Measurements from ENCODE around the gene BCL2L13.
"Not testable (repeated sequence)": the region's sequence is repeated elsewhere in the genome, so short reads cannot be mapped to it uniquely, and the experiment has no call there.

The BCL2L13 gene

DNA sequence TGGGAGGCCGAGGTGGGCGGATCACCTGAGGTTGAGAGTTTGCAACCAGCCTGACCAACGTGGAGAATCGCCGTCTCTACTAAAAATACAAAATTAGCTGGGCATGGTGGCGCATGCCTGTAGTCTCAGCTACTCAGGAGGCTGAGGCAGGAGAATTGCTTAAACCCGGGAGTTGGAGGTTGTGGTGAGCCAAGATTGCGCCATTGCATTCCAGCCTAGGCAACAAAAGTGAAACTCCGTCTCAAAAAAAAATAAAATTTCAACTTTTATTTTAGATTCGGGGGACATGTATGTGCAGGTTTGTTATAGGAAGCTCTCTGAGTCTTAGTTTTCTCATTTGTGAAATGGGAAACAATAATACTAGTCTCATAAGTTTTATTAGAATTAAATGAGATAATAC lies 58.6 kb downstream of the BCL2L13 start:
- not testable (repeated sequence) for DNase-seq (ENCODE audit: low read depth)

DNA sequence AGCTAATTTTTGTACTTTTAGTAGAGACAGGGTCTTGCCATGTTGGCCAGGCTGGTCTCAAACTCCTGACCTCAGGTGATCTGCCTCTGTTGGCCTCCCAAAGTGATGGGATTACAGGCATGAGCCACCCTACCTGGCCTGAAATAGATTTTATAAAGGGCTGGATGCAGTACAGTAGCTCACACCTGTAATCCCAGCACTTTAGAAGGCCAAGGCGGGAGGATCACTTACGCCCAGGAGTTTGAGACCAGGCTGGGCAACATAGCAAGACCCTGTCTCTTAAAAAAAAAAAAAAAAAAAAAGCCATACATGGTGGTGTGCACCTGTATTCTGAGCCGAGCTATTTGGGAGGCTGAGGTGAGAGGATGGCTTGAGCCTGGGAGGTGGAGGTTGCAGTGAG lies 59.7 kb downstream of the BCL2L13 start:
- not testable (repeated sequence) for DNase-seq (ENCODE audit: low read depth)

DNA sequence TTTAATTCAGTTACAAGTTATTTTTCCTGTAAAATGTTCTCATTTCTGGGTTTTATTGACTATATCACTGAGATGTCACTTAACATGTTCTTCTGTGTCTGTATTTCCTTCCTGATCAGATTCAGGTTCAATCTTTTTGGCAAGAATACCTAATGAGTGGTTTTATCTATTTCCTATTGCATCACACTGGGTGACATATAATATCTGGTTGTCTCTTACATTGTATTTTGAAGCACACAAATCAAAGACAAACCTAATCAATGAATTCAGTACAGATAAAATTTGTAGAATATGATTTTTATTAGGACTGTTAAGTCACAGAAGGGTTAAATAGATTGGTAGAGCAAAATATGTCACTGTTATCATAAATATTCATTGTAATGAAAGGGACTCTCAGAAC lies 60.4 kb downstream of the BCL2L13 start:
- no peak for DNase-seq (ENCODE audit: low read depth)

DNA sequence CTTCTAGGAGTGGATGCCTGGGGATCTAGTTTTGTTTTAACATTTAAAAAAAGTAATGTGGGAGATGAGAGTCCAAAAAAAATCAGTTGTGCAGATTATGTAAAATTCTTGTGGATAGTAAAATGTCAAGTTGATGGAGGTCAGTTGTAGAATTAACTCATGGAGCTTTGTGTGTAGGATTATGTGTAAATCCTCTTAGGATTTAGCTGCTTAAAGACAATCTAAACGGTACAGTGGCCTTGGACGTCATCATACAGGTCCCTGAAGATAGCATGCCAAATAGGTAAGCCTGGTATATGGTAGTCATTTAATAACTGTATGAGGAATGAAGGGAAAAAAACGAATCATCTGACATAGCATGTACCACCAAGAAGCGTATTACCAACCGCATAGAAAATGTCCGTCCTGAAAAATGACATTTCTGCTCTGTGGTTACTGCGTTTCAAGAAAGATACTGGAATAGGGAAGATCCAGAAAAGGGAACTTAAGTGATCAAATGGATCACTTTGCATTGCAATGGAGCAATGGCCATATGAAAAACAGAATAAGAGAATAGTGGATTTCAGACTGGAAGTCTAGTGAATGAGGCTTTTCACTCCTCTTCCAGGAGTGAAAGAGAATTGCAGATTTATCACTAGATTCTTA lies 61.3 kb downstream of the BCL2L13 start:
- DNase-seq (ENCODE audit: low read depth) = no peak

DNA sequence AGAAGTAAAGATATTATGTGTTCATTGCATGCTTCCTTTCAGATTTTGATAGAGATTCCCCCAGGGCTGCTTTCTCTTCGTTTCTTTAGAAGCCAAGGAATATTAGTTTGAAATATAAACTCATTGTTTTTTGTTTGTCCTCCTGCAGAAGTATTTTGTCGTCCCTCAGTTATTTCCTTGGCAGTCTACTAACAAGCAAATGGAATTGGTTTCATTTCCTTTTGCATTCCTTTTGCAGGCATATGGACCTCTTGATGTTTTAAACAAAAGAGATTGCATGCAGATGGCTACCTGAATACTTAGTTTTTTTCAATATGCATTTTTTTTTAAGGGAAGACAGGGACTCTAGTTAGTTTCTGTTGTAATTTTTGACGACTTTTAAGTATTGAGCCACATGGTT lies 62.2 kb downstream of the BCL2L13 start:
- DNase-seq (ENCODE audit: low read depth) = no peak

DNA sequence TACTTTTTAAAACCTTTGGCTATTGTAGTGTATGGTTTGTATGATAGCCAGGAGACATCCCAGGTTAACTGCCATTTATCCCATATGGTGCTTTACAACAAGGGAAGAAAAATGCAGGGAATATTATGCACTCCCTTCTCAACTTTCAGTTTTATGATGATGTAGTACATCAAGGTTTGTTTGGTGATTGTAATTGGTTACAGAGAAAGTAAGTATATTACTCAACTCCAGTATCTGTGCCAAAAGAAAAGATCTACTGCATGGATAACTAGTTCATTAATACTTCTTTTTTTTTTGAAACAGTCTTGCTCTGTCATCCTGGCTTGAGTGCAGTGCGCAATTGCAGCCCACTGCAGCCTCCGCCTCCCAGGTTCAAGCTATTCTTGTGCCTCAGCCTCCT lies 65.3 kb downstream of the BCL2L13 start:
- no peak for DNase-seq (ENCODE audit: low read depth)

DNA sequence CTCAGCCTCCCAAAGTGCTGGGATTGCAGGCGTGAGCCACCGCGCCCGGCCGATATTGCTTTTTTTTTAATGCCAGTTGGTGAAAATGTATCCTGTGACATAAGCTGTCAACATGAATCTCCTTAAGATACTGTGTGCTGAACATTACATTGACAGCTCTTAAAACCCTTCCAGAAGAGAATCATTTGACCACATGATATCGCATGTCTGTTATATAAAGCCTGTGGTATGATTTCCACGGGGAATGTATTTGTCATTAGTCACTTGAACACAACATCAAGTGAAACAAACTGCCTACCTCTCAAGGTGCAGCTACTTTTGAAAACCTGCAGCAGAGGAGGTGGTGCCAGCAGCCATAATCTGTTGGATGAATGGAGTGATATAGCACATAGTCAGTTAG lies 67.0 kb downstream of the BCL2L13 start:
- DNase-seq (ENCODE audit: low read depth) = no peak

DNA sequence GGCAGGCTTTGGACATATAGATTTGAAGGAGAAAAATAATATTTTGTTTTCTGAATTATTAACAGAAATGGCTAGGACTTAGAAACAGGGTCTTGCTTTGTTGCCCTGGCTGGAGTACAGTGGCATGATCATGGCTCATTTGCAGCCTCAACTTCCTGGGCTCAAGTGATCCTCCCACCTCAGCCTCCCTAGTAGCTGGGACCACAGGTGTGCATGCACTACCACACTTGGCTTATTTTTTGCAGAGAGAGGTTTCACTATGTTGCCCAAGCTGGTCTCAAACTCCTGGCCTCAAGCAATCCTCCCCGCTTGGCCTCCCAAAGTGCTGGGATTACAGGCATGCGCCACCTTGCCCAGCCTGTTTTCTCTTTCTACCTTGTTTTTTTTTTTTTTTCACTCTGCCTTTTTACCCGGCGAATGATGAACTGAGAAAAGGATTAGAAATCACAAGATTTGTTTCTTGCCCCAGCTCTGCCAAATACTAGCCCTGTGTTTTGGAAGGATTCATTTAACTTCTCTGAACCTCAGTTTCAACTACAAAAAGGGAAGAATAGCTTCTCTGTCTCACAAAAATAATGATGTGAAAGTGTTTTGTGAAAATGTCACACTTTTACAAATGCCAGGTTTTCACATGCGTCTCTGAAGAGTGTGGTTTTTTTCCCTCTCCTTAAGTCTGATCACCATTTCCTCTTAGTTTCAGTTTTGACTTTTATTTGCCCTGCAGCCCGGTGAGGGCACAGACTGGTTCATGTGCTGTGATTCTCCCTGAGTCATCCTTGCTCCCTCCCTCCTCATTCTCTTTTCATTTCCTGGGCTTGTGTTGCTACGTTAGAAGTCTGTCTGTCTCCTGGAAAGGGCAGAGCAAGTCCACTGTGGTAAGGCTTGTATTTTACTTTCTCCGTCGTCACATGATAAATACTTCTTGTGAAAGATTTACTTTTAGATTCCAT lies 67.7 kb downstream of the BCL2L13 start:
- DNase-seq (ENCODE audit: low read depth) = no peak

DNA sequence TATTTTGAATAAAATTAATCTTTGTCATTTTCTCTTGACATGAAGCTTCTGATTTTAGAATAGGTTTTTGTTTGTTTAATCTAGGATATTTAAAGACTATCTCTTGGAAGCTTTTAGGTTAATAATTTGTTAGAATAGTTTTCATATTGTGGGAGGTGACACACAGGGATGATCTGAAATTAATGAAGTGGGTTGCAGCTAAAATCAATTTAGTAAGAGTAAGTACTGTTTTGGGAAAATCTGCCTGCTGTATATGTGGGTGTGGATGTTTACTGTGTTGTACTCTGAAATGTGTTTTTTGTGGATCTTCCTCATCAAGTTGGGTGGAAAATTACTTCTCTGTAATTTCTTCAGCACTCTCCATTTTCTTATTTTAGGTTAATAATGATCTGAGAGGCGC lies 68.4 kb downstream of the BCL2L13 start:
- DNase-seq (ENCODE audit: low read depth) = no peak

DNA sequence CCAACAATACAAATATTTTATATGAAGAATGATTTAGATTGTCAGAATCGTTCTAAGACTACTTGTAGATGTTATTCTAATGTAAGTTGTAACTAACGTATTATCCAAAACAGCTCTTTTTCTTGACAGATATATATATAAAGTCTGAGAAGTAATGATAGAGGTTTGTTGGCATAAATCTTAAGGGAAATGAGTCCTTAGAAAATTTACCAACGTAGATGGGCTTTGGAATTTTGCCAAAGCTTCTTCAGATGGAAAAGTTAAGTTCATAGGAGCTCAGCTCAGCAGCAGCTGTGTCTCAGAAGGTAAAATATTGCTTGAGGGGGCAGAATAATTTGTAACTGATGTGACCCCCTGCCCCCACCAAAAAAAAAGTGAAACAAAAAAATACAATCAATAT lies 69.0 kb downstream of the BCL2L13 start:
- DNase-seq (ENCODE audit: low read depth) = no peak

DNA sequence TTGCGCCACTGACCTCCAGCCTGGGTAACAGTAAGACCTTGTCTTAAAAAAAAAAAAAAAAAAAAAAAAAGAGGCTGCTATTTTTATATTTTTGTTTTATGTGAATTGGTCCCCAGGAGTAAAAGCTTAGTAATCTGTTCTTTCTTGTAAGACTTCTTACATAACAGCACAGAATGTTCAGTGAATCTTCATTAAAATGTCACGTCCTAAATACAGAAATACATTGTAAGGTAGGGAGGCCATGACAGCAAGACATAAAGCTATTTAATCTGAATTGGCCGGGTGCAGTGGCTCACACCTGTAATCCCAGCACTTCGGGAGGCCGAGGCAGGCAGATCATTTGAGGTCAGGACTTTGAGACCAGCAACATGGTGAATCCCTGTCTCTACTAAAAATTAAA lies 71.5 kb downstream of the BCL2L13 start:
- DNase-seq (ENCODE audit: low read depth) = no peak

DNA sequence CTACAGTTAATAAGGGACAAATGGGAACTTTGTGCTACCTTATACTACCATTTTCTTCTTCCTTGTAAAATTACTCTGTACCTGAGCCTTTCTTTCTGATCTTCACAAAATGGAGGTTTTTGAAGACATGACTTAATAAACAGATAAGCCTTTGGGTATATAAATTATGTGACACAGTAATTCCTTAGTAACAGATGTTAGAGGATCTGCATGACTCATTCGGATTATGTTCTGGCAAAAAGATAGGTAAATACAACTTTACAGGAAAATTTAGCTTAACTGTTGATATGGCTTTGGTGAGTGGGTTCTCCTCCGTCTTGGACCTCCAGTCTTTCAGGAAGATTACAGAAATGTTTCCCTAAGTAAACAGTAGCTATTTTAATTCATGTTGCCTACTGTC lies 73.9 kb downstream of the BCL2L13 start:
- DNase-seq (ENCODE audit: low read depth) = no peak

DNA sequence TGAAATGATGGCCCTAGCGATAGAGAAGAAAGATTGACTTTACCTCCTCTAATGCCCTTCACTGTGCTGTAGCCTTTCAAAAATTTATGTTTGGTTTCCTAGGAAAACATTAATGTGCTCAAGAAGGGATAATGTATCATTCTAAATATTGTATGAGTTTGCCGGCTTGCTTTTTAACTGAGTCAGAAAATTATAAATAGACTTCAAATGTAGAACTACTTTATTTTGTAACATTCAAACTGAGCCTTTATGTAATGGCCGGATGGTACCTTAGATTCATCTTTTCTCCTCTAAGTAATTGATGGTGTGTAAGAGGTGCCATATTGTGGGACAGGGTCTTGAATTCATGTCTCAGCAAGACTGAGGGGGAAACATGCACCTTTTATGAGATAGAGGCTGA lies 78.0 kb downstream of the BCL2L13 start:
- no peak for DNase-seq (ENCODE audit: low read depth)

DNA sequence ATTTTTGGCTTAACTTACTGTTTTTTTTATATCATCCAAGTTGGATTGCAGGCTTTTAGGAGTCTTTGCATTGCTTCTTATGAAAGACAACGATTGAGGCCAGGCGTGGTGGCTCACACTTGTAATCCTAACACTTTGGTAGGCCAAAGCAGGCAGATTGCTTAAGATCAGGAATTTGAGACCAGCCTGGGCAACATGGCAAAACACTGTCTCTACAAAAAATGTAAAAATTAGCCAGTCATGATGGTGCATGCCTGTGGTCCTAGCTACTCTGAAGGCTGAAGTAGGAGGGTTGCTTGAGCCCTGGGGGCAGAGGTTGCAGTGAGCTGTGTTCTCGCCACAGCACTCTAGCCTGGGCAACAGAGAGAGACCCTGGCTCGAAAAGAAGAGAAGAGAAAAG lies 79.2 kb downstream of the BCL2L13 start:
- no peak for DNase-seq (ENCODE audit: low read depth)

DNA sequence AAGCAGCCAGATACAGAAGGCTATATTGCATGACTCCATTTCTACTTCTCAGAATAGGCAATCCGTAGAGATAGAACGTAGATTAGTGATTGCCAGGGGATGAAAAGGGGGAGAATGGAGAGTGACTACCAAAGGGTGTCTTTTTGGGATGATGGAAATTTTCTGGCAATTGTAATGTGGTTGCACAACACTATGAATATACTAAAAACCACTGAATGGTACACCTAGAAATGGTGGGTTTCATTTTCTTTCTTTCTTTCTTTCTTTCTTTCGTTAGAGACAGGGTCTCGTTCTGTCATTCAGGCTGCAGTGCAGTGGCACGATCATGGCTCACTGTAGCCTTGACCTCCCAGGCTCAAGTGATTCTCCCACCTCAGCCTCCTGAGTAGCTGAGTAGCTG lies 81.4 kb downstream of the BCL2L13 start:
- DNase-seq (ENCODE audit: low read depth) = no peak

DNA sequence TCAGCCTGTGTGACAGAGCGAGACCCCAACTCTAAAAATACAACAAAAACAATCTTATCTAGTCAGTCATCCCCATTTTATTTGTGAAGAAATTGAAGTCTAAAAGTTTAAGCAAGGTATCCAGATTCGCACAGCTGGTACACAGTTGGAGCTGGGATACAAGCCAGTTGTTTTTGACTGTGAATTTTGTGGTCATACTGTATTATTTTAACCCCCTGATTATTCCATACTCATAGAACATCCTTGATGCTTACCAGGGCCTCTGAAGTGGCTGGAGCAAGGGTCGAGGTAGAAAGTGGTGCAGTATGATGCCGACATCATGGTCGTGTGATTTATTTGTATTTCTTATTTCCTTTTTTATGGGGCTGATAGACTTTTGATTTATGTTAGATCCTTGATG lies 85.7 kb downstream of the BCL2L13 start:
- no peak for DNase-seq (ENCODE audit: low read depth)

DNA sequence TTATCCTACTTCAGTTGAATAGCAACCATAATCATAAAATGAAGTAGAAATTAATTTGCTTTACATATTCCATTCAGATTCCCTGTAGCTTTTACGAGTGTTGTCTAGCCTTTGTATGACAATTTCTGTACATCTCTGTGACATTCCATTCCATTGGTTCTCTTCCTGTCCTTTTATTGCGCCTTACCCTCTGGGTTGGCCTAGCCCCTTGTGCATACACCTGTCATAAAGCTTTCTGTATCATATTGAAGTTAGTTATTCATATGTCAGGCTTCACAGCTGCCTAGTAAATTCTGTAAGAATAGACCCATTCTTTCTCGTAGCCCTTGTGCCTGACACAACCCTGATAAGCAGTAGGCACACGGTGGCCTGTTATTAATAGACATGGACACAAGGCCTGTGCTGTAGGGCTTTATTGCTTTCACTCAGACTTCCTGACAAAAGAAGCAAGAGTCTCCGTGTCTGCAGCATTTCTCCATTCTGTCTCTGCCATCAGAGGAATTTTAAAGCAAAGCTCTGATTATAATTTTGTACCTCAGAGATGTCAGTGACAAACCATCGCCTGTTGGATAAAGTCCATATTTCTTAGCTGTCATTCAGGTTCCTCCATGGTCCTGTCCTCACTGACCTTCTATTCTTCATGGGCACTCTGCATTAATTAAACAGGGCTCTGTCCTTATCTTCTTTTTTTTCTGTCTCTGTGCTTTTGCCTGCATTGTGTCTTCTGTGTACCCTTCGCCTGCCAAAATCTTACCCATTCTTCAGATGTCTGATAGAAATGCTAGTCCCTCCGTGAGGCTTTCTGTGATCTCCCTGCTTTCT lies 86.3 kb downstream of the BCL2L13 start:
- DNase-seq (ENCODE audit: low read depth) = no peak

DNA sequence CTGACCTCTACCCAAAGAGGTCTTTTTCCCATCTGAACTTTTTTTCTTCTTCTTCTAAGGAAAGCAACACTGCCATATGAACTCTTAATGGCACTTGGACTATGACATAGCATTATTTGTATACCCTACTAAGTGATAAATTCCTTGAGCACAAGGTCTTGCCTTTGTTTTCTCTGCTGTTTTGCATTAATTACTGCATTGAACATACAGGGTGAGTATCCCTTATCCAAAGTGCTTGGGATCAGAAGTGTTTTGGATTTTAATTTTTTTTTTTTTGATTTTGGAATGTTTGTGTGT lies 86.9 kb downstream of the BCL2L13 start:
- DNase-seq (ENCODE audit: low read depth) = no peak

DNA sequence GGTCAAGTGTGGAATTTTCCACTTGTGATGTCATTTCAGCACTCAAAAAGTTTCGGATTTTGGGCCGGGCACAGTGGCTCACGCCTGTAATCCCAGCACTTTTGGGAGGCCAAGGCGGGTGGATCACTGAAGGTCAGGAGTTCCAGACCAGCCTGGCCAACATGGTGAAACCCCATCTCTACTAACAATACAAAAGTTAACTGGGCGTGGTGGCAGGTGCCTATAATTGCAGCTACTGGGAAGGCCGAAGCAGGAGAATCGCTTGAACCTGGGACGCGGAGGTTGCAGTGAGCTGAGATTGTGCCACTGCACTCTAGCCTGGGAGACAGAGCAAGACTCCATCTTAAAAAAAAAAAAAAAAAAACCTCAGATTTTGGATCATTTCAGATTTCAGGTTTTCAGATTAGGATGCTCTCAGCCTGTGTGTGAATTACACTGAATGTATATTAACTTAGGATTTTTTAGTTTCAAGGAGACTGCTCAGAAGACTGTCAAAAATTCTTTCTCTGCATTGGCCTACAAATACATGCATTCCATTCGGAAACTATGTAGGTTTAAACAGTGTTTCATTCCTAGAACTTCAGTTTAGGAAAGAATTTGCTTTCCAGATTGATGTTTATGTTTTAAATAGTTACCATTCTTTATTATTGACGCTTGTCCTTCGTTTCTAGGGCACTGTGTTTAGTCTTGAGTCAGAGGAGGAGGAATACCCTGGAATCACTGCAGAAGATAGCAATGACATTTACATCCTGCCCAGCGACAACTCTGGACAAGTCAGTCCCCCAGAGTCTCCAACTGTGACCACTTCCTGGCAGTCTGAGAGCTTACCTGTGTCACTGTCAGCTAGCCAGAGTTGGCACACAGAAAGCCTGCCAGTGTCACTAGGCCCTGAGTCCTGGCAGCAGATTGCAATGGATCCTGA lies 87.7 kb downstream of the BCL2L13 start:
- no peak for DNase-seq (ENCODE audit: low read depth)

DNA sequence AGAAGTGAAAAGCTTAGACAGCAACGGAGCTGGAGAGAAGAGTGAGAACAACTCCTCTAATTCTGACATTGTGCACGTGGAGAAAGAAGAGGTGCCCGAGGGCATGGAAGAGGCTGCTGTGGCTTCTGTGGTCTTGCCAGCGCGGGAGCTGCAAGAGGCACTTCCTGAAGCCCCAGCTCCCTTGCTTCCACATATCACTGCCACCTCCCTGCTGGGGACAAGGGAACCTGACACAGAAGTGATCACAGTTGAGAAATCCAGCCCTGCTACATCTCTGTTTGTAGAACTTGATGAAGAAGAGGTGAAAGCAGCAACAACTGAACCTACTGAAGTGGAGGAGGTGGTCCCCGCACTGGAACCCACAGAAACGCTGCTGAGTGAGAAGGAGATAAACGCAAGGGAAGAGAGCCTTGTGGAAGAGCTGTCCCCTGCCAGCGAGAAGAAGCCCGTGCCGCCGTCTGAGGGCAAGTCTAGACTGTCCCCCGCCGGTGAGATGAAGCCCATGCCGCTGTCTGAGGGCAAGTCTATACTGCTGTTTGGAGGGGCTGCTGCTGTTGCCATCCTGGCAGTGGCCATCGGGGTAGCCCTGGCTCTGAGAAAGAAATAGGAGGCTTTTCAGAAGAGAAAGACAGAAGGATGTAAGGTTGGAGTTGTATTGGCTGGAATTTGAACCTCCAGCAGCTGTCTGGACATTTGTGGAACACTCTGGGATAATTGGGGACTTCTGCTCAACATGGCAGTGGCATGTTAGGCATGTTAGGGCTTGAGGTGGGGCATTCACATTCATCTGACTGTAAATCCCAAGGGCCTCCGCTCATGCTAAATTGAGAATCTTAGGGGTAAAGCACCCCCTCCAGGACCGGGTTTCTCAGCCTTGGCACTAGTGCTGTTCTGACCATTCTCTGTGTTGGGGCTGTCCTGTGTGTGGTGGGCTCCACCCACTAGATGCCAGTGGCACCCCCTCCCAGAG lies 88.7 kb downstream of the BCL2L13 start:
- no peak for DNase-seq (ENCODE audit: low read depth)

DNA sequence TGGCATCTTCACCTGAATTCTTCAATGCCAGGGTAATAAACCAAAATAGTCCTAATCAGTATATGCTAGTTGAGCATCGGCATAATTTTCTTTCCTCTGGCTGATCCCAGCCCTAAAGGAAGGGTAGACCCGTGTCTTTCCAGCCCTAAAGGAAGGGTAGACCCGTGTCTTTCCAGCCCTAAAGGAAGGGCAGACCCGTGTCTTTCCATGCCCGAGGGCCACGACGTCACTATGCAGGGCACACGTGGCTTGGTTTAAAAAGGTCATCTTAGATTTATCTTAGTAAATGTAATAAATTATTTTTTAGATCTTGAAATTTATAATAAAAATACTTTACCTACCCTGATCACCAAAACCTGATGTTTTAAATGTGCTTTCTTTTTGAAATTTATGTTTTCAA lies 90.2 kb downstream of the BCL2L13 start:
- no peak for DNase-seq (ENCODE audit: low read depth)

Measured in stimulated activated CD8-positive, alpha-beta memory T cell treated with anti-CD3 and anti-CD28 coated beads, Interleukin-12 subunit alpha, Interleukin-12 subunit beta, amount 100 ng/mL, for 1 hour (primary cell).